OCI-LY1 (cell line): ENCODE data around the gene SKA2.

Experiments
- H2AFZ ChIP-seq: fragments of 200-600 bp; sonication (generic), shearing (Covaris generic); 2 replicates; pipeline ENCODE4 v1.6.0; 2014; ENCODE audit warnings: antibody characterized with exemption, mild to moderate bottlenecking, low read length
- H3F3A ChIP-seq: fragments of 200-600 bp; sonication (generic), shearing (Covaris generic); 2 replicates; pipeline ENCODE4 v1.6.0; 2014; ENCODE audit warnings: mild to moderate bottlenecking, antibody characterized with exemption, low read length, moderate library complexity; ENCODE audit not compliant: insufficient read depth
- H3K27ac ChIP-seq: fragments of 200-600 bp; sonication (generic); 2 replicates; pipeline ENCODE4 v1.5.1; 2014; ENCODE audit warnings: low read length, mixed run types, mild to moderate bottlenecking, low read depth; ENCODE audit not compliant: poor library complexity, severe bottlenecking
- H3K27me3 ChIP-seq: fragments of 200-600 bp; sonication (generic); 2 replicates; pipeline ENCODE4 v1.6.0; 2014; ENCODE audit warnings: antibody characterized with exemption, mild to moderate bottlenecking, low read length, moderate library complexity; ENCODE audit not compliant: insufficient read depth
- H3K36me3 ChIP-seq: fragments of 200-600 bp; sonication (generic); 2 replicates; pipeline ENCODE4 v1.6.1; 2014; ENCODE audit warnings: mild to moderate bottlenecking, antibody characterized with exemption, low read length, moderate library complexity, mixed read lengths; ENCODE audit not compliant: insufficient read depth
- H3K4me1 ChIP-seq: fragments of 200-600 bp; sonication (generic); 2 replicates; pipeline ENCODE4 v1.5.1; 2014; ENCODE audit warnings: mild to moderate bottlenecking, low read length, moderate library complexity; ENCODE audit not compliant: insufficient read depth, severe bottlenecking
- H3K4me2 ChIP-seq: fragments of 200-600 bp; sonication (generic), shearing (Covaris generic); 2 replicates; pipeline ENCODE4 v1.6.1; 2014; ENCODE audit warnings: low read length
- H3K4me3 ChIP-seq: fragments of 200-600 bp; sonication (generic); 2 replicates; pipeline ENCODE4 v1.5.1; 2014; ENCODE audit warnings: low read length, low read depth, mild to moderate bottlenecking, mixed read lengths; ENCODE audit not compliant: poor library complexity, severe bottlenecking
- H3K79me2 ChIP-seq: fragments of 200-600 bp; shearing (Covaris generic); 2 replicates; pipeline ENCODE4 v1.6.1; 2016; ENCODE audit warnings: mixed run types, low read length, mixed read lengths; ENCODE audit not compliant: insufficient read depth
- H3K9ac ChIP-seq: fragments of 200-600 bp; sonication (generic), shearing (Covaris generic); 2 replicates; pipeline ENCODE4 v1.6.1; 2014; ENCODE audit warnings: mild to moderate bottlenecking, low read length, mixed read lengths
- H3K9me2 ChIP-seq: fragments of 200-600 bp; sonication (generic), shearing (Covaris generic); 2 replicates; pipeline ENCODE4 v1.6.1; 2014; ENCODE audit warnings: low read depth, mild to moderate bottlenecking, low read length, mixed read lengths
- H3K9me3 ChIP-seq: fragments of 200-600 bp; shearing (Covaris generic); 2 replicates; pipeline ENCODE4 v1.6.1; 2014; ENCODE audit warnings: low read length, mixed read lengths
- H4K20me1 ChIP-seq: fragments of 200-600 bp; sonication (generic), shearing (Covaris generic); 2 replicates; pipeline ENCODE4 v1.6.0; 2016; ENCODE audit warnings: mild to moderate bottlenecking, low read length; ENCODE audit not compliant: insufficient read depth
- EZH2 ChIP-seq: fragments of 200-600 bp; sonication (generic), shearing (Covaris generic); IDR thresholded peaks from 2 replicates; pipeline ENCODE4 v1.8.0; 2017; ENCODE audit warnings: borderline replicate concordance, mixed run types, mild to moderate bottlenecking, antibody characterized with exemption, low read length, moderate library complexity, mixed read lengths
- TF ChIP-seq, protein P1 (sequence below): fragments of 200-600 bp; sonication (generic), shearing (Covaris generic); IDR thresholded peaks from 2 replicates; pipeline ENCODE4 v1.5.1; 2017; ENCODE audit warnings: mild to moderate bottlenecking, antibody characterized with exemption, low read length, moderate library complexity, mixed read lengths

Gene SKA2

DNA sequence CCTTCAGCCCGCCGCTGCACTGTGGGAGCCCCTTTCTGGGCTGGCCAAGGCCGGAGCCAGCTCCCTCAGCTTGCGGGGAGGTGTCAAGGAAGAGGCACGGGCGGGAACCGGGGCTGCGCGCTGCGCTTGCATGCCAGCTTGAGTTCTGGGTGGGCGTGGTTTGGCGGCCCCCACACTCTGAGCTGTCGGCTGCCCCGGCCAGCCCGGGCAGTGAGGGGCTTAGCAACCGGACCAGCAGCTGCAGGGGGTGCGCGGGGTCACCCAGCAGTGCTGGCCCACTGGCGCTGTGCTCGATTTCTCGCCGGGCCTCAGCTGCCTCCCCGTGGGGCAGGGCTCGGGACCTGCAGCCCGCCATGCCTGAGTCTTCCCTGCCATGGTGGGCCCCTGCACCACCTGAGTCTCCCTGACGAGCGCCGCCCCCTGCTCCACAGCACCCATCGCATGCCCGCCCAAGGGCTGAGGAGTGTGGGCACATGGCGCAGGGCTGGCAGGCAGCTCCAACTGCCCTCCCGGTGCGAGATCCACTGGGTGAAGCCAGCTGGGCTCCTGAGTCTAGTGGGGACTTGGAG is 17.5 kb upstream of the SKA2 start:
- no peak overlapping the region for H3K4me3 ChIP-seq
- H3K4me2 ChIP-seq: no peak overlapping the region
- no peak overlapping the region for H3K9ac ChIP-seq
- no peak overlapping the region for H3K27ac ChIP-seq
- H3K9me2 ChIP-seq: no peaks in the 10 kb centered on the region
- TF ChIP-seq EZH2: no peak
- TF ChIP-seq, protein P1, sequence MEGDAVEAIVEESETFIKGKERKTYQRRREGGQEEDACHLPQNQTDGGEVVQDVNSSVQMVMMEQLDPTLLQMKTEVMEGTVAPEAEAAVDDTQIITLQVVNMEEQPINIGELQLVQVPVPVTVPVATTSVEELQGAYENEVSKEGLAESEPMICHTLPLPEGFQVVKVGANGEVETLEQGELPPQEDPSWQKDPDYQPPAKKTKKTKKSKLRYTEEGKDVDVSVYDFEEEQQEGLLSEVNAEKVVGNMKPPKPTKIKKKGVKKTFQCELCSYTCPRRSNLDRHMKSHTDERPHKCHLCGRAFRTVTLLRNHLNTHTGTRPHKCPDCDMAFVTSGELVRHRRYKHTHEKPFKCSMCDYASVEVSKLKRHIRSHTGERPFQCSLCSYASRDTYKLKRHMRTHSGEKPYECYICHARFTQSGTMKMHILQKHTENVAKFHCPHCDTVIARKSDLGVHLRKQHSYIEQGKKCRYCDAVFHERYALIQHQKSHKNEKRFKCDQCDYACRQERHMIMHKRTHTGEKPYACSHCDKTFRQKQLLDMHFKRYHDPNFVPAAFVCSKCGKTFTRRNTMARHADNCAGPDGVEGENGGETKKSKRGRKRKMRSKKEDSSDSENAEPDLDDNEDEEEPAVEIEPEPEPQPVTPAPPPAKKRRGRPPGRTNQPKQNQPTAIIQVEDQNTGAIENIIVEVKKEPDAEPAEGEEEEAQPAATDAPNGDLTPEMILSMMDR: no peak
- H3K36me3 ChIP-seq: peaks cover 73% of the 10 kb centered on the region
- no peak overlapping the region for H2AFZ ChIP-seq
- no peaks in the 10 kb centered on the region for H3F3A ChIP-seq
- H3K79me2 ChIP-seq: peaks cover 12% of the 10 kb centered on the region
- no peaks in the 10 kb centered on the region for H4K20me1 ChIP-seq
- no peaks in the 10 kb centered on the region for H3K9me3 ChIP-seq
- no peaks in the 10 kb centered on the region for H3K27me3 ChIP-seq
- H3K4me1 ChIP-seq: no peaks in the 10 kb centered on the region

DNA sequence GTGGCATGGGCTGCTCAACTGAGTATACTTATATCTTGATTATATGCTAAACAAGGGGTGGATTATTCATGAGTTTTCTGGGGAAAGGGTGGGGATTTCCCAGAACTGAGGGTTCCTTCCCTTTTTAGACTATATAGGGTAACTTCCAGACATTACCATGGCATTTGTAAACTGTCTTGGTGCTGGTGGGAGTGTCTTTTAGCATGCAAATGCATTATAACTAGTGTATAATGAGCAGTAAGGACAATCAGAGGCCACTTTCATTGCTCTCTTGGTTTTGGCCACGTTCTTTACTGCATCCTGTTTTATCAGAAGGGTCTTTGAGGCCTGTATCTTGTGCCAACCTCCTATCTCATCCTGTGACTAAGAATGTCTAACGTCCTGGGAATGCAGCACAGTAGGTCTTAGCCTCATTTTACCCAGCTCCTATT is 12.6 kb upstream of the SKA2 start:
- no peak overlapping the region for H3K27ac ChIP-seq
- no peaks in the 10 kb centered on the region for H4K20me1 ChIP-seq
- H3K9me2 ChIP-seq: no peaks in the 10 kb centered on the region
- H3K4me1 ChIP-seq: peaks cover 18% of the 10 kb centered on the region
- H3K9ac ChIP-seq: no peak overlapping the region
- H3K4me2 ChIP-seq: no peak overlapping the region
- TF ChIP-seq, protein P1: no peak
- TF ChIP-seq EZH2: no peak
- H3K27me3 ChIP-seq: no peaks in the 10 kb centered on the region
- H3K9me3 ChIP-seq: no peaks in the 10 kb centered on the region
- no peaks in the 10 kb centered on the region for H3F3A ChIP-seq
- H3K36me3 ChIP-seq: peaks cover 47% of the 10 kb centered on the region
- peaks cover 55% of the 10 kb centered on the region for H3K79me2 ChIP-seq
- no peak overlapping the region for H2AFZ ChIP-seq
- no peak overlapping the region for H3K4me3 ChIP-seq

DNA sequence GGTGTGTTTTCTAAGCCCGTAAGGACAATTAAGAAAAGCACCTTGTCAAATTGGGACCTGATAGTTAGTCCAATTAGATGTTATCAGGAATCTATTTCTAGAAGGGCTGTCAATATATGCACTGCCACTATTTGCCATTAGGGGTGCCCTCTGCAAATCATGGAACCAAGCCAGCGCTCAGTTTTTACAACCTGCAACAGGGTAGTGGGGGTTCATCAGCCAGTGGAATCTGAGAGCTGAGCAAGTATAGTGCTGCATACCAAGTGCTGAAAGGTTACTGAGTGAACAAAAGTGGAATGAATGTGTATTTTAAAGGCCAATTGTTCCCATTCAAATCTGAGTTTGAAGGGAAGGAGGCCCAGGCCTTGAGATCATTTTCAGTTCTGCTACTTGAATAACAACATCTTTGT is 11.0 kb upstream of the SKA2 start:
- Histone ChIP-seq H3K4me1 (peaks cover 18% of the 10 kb centered on the region), H2AFZ (no peak overlapping the region), H3K36me3 (peaks cover 41% of the 10 kb centered on the region), H3K9me2 (no peaks in the 10 kb centered on the region), H3K79me2 (peaks cover 70% of the 10 kb centered on the region), H4K20me1 (no peaks in the 10 kb centered on the region), H3K9me3 (no peaks in the 10 kb centered on the region), H3F3A (no peaks in the 10 kb centered on the region), H3K4me2 (no peak overlapping the region), H3K27me3 (no peaks in the 10 kb centered on the region), H3K9ac (no peak overlapping the region), H3K27ac (peak overlapping the region; percentile 18), H3K4me3 (no peak overlapping the region)
- TF ChIP-seq EZH2: no peak
- TF ChIP-seq, protein P1: peak; percentile 68
